ENCODE data around the gene CSNK1G3. TPM values are rescaled to one million over a fixed set of nuclear protein-coding genes. Genes with fewer than 3 reads are reported as not detected.
A peak's percentile ranks its signal among the peaks of the same experiment; 100 is the strongest.

The CSNK1G3 gene
- total RNA-seq, 1 donor from 2014 or later = 39.0 TPM

DNA sequence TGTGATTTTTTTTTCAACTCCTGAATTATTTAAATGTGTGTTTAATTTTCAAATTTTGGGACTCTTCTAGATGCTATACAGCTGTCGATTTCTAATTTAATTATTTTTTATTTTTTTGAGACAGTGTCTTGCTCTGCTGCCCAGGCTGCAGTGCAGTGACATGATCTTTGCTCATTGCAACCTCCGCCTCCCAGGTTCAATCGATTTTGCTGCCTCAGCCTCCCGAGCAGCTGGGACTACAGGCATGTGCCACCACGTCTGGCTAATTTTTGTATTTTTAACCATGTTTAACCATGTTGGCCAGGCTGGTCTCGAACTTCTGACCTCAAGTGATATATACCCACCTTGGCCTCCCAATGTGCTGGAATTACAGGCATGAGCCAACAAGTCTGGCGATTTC is 28.6 kb downstream of the CSNK1G3 start:
- DNase-seq (ENCODE audit: extremely low spot score, unreplicated experiment) = no peak
- peaks cover 1% of the 10 kb centered on the region for H3K36me3 Mint-ChIP-seq (ENCODE audit: unreplicated experiment)
- no peak overlapping the region for H3K27ac Mint-ChIP-seq (ENCODE audit: unreplicated experiment)
- no peaks in the 10 kb centered on the region for H3K9me3 Mint-ChIP-seq (ENCODE audit: unreplicated experiment)
- H3K4me1 Mint-ChIP-seq (ENCODE audit: unreplicated experiment) = peaks cover 5% of the 10 kb centered on the region
- TF ChIP-seq, protein P1, sequence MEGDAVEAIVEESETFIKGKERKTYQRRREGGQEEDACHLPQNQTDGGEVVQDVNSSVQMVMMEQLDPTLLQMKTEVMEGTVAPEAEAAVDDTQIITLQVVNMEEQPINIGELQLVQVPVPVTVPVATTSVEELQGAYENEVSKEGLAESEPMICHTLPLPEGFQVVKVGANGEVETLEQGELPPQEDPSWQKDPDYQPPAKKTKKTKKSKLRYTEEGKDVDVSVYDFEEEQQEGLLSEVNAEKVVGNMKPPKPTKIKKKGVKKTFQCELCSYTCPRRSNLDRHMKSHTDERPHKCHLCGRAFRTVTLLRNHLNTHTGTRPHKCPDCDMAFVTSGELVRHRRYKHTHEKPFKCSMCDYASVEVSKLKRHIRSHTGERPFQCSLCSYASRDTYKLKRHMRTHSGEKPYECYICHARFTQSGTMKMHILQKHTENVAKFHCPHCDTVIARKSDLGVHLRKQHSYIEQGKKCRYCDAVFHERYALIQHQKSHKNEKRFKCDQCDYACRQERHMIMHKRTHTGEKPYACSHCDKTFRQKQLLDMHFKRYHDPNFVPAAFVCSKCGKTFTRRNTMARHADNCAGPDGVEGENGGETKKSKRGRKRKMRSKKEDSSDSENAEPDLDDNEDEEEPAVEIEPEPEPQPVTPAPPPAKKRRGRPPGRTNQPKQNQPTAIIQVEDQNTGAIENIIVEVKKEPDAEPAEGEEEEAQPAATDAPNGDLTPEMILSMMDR (IDR thresholded peaks at IDR 0.05) = no peak
- H3K27me3 Mint-ChIP-seq (ENCODE audit: unreplicated experiment) = no peaks in the 10 kb centered on the region
- no peak overlapping the region for H3K4me3 Mint-ChIP-seq (ENCODE audit: unreplicated experiment)

DNA sequence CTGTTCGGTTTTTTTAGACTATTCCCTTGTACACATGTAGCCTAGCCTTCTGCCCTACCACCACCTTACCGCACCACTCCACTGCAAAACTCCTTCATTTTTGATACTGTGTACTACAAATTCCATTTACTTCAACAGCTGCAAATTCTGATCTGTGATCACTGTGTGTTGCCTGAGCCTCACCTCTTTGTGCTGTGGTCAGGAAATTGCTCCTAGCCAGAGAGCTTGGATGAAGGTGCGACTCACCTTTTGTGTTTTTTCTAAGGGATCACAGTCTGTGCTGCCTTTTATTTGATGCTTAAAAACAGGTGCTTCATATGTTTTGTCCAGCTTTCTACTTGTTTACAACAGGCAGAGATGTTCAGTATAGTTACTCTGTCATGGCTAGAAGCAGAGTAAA is 31.5 kb downstream of the CSNK1G3 start:
- no peak overlapping the region for H3K4me3 Mint-ChIP-seq (ENCODE audit: unreplicated experiment)
- H3K4me1 Mint-ChIP-seq (ENCODE audit: unreplicated experiment) = peaks cover 5% of the 10 kb centered on the region
- peaks cover 5% of the 10 kb centered on the region for H3K36me3 Mint-ChIP-seq (ENCODE audit: unreplicated experiment)
- TF ChIP-seq, protein P1 (IDR thresholded peaks at IDR 0.05) = no peak
- H3K27ac Mint-ChIP-seq (ENCODE audit: unreplicated experiment) = no peak overlapping the region
- no peaks in the 10 kb centered on the region for H3K27me3 Mint-ChIP-seq (ENCODE audit: unreplicated experiment)
- H3K9me3 Mint-ChIP-seq (ENCODE audit: unreplicated experiment) = no peaks in the 10 kb centered on the region
- no peak for DNase-seq (ENCODE audit: extremely low spot score, unreplicated experiment)

DNA sequence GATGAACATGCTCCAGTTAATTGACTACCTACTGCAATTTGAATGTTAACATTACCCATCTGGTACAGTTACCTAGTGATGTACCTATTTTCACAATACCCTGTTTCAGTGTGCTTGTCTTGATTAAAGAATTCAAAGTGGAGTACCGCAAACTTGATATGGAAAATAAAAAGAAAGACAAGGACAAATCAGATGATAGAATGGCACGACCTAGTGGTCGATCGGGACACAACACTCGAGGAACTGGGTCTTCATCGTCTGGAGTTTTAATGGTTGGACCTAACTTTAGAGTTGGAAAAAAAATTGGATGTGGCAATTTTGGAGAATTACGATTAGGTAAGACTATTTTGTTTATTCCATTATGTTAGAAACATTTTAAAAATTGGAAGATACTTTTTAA is 33.5 kb downstream of the CSNK1G3 start:
- DNase-seq (ENCODE audit: extremely low spot score, unreplicated experiment) = no peak
- Mint-ChIP-seq H3K9me3 (ENCODE audit: unreplicated experiment) (no peaks in the 10 kb centered on the region), H3K4me3 (ENCODE audit: unreplicated experiment) (no peak overlapping the region), H3K36me3 (ENCODE audit: unreplicated experiment) (peaks cover 10% of the 10 kb centered on the region), H3K4me1 (ENCODE audit: unreplicated experiment) (peaks cover 2% of the 10 kb centered on the region), H3K27ac (ENCODE audit: unreplicated experiment) (no peak overlapping the region), H3K27me3 (ENCODE audit: unreplicated experiment) (no peaks in the 10 kb centered on the region)
- TF ChIP-seq, protein P1 (IDR thresholded peaks at IDR 0.05) = peak; percentile 48

DNA sequence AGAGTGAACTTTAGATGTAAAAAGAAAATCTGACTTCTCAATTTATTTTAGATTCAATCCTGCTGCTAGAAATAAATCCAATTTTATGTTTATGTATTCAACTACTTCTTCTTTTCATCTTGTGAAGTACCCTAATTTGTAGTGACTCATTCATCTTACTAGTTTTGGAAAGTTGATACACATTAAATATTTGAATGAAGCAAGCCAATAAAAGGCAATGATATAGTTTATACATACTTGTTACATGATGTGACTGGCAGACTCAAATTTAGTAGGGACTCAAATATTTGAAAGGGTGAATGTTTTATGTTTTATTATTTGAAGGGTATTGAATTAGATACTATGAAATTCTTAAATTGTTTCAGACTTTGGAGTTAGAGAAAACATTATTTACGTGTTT is 34.7 kb downstream of the CSNK1G3 start:
- no peak overlapping the region for H3K27ac Mint-ChIP-seq (ENCODE audit: unreplicated experiment)
- H3K4me3 Mint-ChIP-seq (ENCODE audit: unreplicated experiment) = no peak overlapping the region
- H3K27me3 Mint-ChIP-seq (ENCODE audit: unreplicated experiment) = no peaks in the 10 kb centered on the region
- H3K4me1 Mint-ChIP-seq (ENCODE audit: unreplicated experiment) = peaks cover 2% of the 10 kb centered on the region
- peaks cover 10% of the 10 kb centered on the region for H3K36me3 Mint-ChIP-seq (ENCODE audit: unreplicated experiment)
- TF ChIP-seq, protein P1 (IDR thresholded peaks at IDR 0.05) = no peak
- no peak for DNase-seq (ENCODE audit: extremely low spot score, unreplicated experiment)
- H3K9me3 Mint-ChIP-seq (ENCODE audit: unreplicated experiment) = no peaks in the 10 kb centered on the region

DNA sequence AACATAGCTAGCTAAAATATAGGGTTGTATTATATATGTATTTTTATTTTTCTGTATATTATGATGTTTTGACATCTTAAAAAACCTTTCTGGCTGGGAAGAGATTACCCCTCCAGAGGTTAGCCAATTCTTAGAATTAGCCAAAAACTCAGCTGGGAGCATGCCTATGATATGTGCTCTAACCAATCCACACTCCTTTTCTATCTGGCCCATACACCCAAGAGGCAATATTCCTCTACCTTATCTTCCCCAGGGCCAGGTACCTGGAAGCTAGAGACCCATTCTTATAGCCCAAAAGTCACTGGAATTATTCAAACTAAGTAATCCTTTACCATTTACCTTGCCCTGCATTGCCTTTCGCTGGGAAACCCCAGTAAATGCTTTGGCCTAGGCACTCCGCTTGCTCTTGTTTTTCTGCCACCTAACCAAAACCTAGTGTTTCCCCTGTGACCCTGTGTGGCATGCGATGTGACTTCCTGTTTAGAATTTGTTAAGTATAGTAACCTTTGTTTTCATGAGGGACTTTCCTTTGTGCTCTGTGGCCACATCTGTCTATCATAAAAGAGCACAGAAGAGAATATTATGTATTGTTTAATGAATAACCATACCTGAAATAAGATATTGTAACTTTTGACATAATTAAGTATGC is 37.4 kb downstream of the CSNK1G3 start:
- no peak for DNase-seq (ENCODE audit: extremely low spot score, unreplicated experiment)
- Mint-ChIP-seq H3K9me3 (ENCODE audit: unreplicated experiment) (no peaks in the 10 kb centered on the region), H3K4me1 (ENCODE audit: unreplicated experiment) (no peaks in the 10 kb centered on the region), H3K4me3 (ENCODE audit: unreplicated experiment) (no peak overlapping the region), H3K27me3 (ENCODE audit: unreplicated experiment) (no peaks in the 10 kb centered on the region), H3K27ac (ENCODE audit: unreplicated experiment) (no peak overlapping the region), H3K36me3 (ENCODE audit: unreplicated experiment) (peaks cover 11% of the 10 kb centered on the region)
- TF ChIP-seq, protein P1 (IDR thresholded peaks at IDR 0.05) = no peak
